GM23248 (cell line): Measurements from ENCODE around the gene TRPM2. TPM values are rescaled to one million over a fixed set of nuclear protein-coding genes. Genes with fewer than 3 reads are reported as not detected.

Experiments
- DNase-seq: peaks from one replicate; pipeline ENCODE4 v3.0.0-alpha.2; 2015
- H2AFZ ChIP-seq: fragments of 200-600 bp; sonication (generic); 2 replicates; pipeline ENCODE4 v1.6.1; 2016; ENCODE audit warnings: antibody characterized with exemption
- H3F3A ChIP-seq: fragments of 200-600 bp; sonication (generic); 2 replicates; pipeline ENCODE4 v1.6.1; 2016; ENCODE audit warnings: mild to moderate bottlenecking, antibody characterized with exemption, mixed run types; ENCODE audit not compliant: insufficient read depth
- H3K27ac ChIP-seq: fragments of 200-600 bp; sonication (generic); 2 replicates; pipeline ENCODE4 v1.5.1; 2016; ENCODE audit warnings: mild to moderate bottlenecking
- H3K27me3 ChIP-seq: fragments of 200-600 bp; sonication (generic); replicated peaks from 2 replicates; pipeline ENCODE4 v1.6.1; 2016; ENCODE audit warnings: mild to moderate bottlenecking; ENCODE audit not compliant: insufficient read depth
- H3K36me3 ChIP-seq: fragments of 200-600 bp; sonication (generic); 2 replicates; pipeline ENCODE4 v1.6.1; 2016; ENCODE audit warnings: low read depth, mild to moderate bottlenecking
- H3K4me1 ChIP-seq: fragments of 200-600 bp; sonication (generic); 2 replicates; pipeline ENCODE4 v1.6.1; 2016; ENCODE audit warnings: mild to moderate bottlenecking; ENCODE audit not compliant: insufficient read depth
- H3K4me2 ChIP-seq: fragments of 200-600 bp; sonication (generic); one replicate; pipeline ENCODE4 v1.6.1; 2016; ENCODE audit warnings: mild to moderate bottlenecking; ENCODE audit not compliant: unreplicated experiment
- H3K4me3 ChIP-seq: fragments of 200-600 bp; sonication (generic); 2 replicates; pipeline ENCODE4 v1.5.1; 2016; ENCODE audit warnings: mild to moderate bottlenecking
- H3K79me2 ChIP-seq: fragments of 200-600 bp; sonication (generic); 2 replicates; pipeline ENCODE4 v1.6.1; 2016; ENCODE audit warnings: mild to moderate bottlenecking; ENCODE audit not compliant: insufficient read depth
- H3K9ac ChIP-seq: fragments of 200-600 bp; sonication (generic); 2 replicates; pipeline ENCODE4 v1.6.1; 2016; ENCODE audit warnings: mild to moderate bottlenecking
- H3K9me2 ChIP-seq: fragments of 200-600 bp; sonication (generic); 2 replicates; pipeline ENCODE4 v1.6.1; 2016; ENCODE audit warnings: mixed run types, mild to moderate bottlenecking, moderate library complexity; ENCODE audit not compliant: insufficient read depth
- H3K9me3 ChIP-seq: fragments of 200-600 bp; sonication (generic); one replicate; pipeline ENCODE4 v1.6.1; 2017; ENCODE audit warnings: low read depth
- H4K20me1 ChIP-seq: fragments of 200-600 bp; sonication (generic); 2 replicates; pipeline ENCODE4 v1.6.0; 2016; ENCODE audit not compliant: insufficient read depth
- EZH2 ChIP-seq: fragments of 200-600 bp; sonication (generic); IDR thresholded peaks from 2 replicates; pipeline ENCODE4 v1.6.1; 2018; ENCODE audit warnings: antibody characterized with exemption, mild to moderate bottlenecking; ENCODE audit not compliant: insufficient read depth, poor library complexity, severe bottlenecking
- EZH2phosphoT487 ChIP-seq: fragments of 200-600 bp; sonication (generic); IDR thresholded peaks from 2 replicates; pipeline ENCODE4 v1.6.1; 2018; ENCODE audit warnings: antibody characterized with exemption, moderate library complexity, mild to moderate bottlenecking, low read depth; ENCODE audit not compliant: insufficient read depth
- WGBS, 2 experiments: methylation state at CpG; one replicate each; pipeline ENCODE4 v1.1.6; 2015 to 2017; ENCODE audit warnings: low lambda C conversion rate in 2 of 2, low coverage in 1 of 2; ENCODE audit errors: missing lambda C conversion rate in 2 of 2; 5-methylcytosine and 5-hydroxymethylcytosine counted together
- in situ Hi-C: fragments of 300-500 bp; cut with MboI; formaldehyde crosslinking; loops from 2 replicates; pipeline ENCODE4 v1.15.0; 2020
- polyA plus RNA-seq: library from polyadenylated mRNA; unstranded; fragments of >200 nt; fragmentation: Nextera tagmentation; extraction: Ambion mirVana; gene quantifications from 2 replicates; pipeline ENCODE4 v1.2.1, GENCODE V29; 2016
- total RNA-seq: library from RNA; depleted of rRNA; stranded (reverse); fragments of >200 nt; shearing (Covaris generic); gene quantifications from 2 replicates; pipeline ENCODE4 v1.2.3, GENCODE V29; 2014

The TRPM2 gene
- total and polyA plus RNA-seq, 2 experiments from 2014 or later = 0.22 TPM; not detected in 1

GRCh38 chr21:44326272-44326647 is 27.2 kb upstream of the TRPM2 start:
- in situ Hi-C loops = no loop called here
- WGBS, 2 experiments = 92 to 95% methylated on average over 10 to 13 of the region's 13 CpGs

GRCh38 chr21:44326716-44327602 is 26.5 kb upstream of the TRPM2 start:
- Histone ChIP-seq H3K36me3 (no peaks in the 10 kb centered on the region), H3K4me3 (no peak overlapping the region), H3K27ac (no peak overlapping the region), H3K9me3 (no peaks in the 10 kb centered on the region), H3K79me2 (no peaks in the 10 kb centered on the region), H2AFZ (no peak overlapping the region), H3K4me1 (no peaks in the 10 kb centered on the region), H3K9ac (no peak overlapping the region), H3K27me3 (no peaks in the 10 kb centered on the region), H3F3A (no peaks in the 10 kb centered on the region), H4K20me1 (no peaks in the 10 kb centered on the region), H3K4me2 (no peak overlapping the region), H3K9me2 (no peaks in the 10 kb centered on the region)
- no peak for DNase-seq
- WGBS, 2 experiments = 91 to 94% methylated on average over 18 to 24 of the region's 26 CpGs
- TF ChIP-seq EZH2 = no peak
- no peak for TF ChIP-seq EZH2phosphoT487
- in situ Hi-C loops = no loop called here

More at GRCh38 chr21:44326272-44326647, 27.2 kb upstream of the TRPM2 start:
- Histone ChIP-seq H3K36me3 (no peaks in the 10 kb centered on the region), H3K79me2 (no peaks in the 10 kb centered on the region), H3K9ac (no peak overlapping the region), H3K27ac (no peak overlapping the region), H4K20me1 (no peaks in the 10 kb centered on the region), H3K9me2 (no peaks in the 10 kb centered on the region), H2AFZ (no peak overlapping the region), H3K27me3 (no peaks in the 10 kb centered on the region), H3K9me3 (no peaks in the 10 kb centered on the region), H3F3A (no peaks in the 10 kb centered on the region), H3K4me3 (no peak overlapping the region), H3K4me1 (no peaks in the 10 kb centered on the region), H3K4me2 (no peak overlapping the region)
- no peak for DNase-seq
- TF ChIP-seq EZH2 (no peak), EZH2phosphoT487 (no peak)

GRCh38 chr21:44327603-44327974 is 25.8 kb upstream of the TRPM2 start:
- DNase-seq = no peak
- Histone ChIP-seq H3K27ac (no peak overlapping the region), H3K4me1 (no peaks in the 10 kb centered on the region), H3K4me3 (no peak overlapping the region), H3K9ac (no peak overlapping the region), H3K9me3 (no peaks in the 10 kb centered on the region), H3K4me2 (no peak overlapping the region), H3K27me3 (no peaks in the 10 kb centered on the region), H3K9me2 (no peaks in the 10 kb centered on the region), H3K36me3 (no peaks in the 10 kb centered on the region), H3K79me2 (no peaks in the 10 kb centered on the region), H3F3A (no peaks in the 10 kb centered on the region), H2AFZ (no peak overlapping the region), H4K20me1 (no peaks in the 10 kb centered on the region)
- WGBS, 2 experiments = 83% methylated on average over 11 of the region's 11 CpGs
- in situ Hi-C loops = no loop called here
- TF ChIP-seq EZH2phosphoT487 = no peak
- no peak for TF ChIP-seq EZH2

GRCh38 chr21:44328242-44328895 is 25.1 kb upstream of the TRPM2 start:
- DNase-seq = no peak

More at GRCh38 chr21:44328242-44328895, 25.1 kb upstream of the TRPM2 start:
- no peak overlapping the region for H3K4me3 ChIP-seq
- no peak overlapping the region for H3K27ac ChIP-seq
- no peaks in the 10 kb centered on the region for H3F3A ChIP-seq
- H3K9me3 ChIP-seq = no peaks in the 10 kb centered on the region
- in situ Hi-C loops = no loop called here
- H4K20me1 ChIP-seq = no peaks in the 10 kb centered on the region
- 88 to 89% methylated on average over 19 to 25 of the region's 25 CpGs for WGBS, 2 experiments
- H3K36me3 ChIP-seq = no peaks in the 10 kb centered on the region
- H3K27me3 ChIP-seq = no peaks in the 10 kb centered on the region
- no peak for TF ChIP-seq EZH2phosphoT487
- TF ChIP-seq EZH2 = no peak
- no peaks in the 10 kb centered on the region for H3K79me2 ChIP-seq
- H3K4me1 ChIP-seq = no peaks in the 10 kb centered on the region
- no peaks in the 10 kb centered on the region for H3K9me2 ChIP-seq
- no peak overlapping the region for H3K4me2 ChIP-seq
- H2AFZ ChIP-seq = no peak overlapping the region
- H3K9ac ChIP-seq = no peak overlapping the region
